Renal pelvis (tissue), 12 donors: Measurements from ENCODE around the gene AMBP. TPM values are rescaled to one million over a fixed set of nuclear protein-coding genes. Genes with fewer than 3 reads are reported as not detected.

Experiments used
- DNase-seq: peaks from one replicate; pipeline ENCODE4 v3.0.0-alpha.2; 2013
- long read RNA-seq, 16 experiments: transcript quantifications; one replicate each; lab custom pipeline, GENCODE V29; 2026
- polyA plus RNA-seq, 3 donors: library from polyadenylated mRNA; unstranded; fragments of 120-200 nt; gene quantifications; one replicate each; pipeline ENCODE4 v1.2.1, GENCODE V29; 2013; ENCODE audit not compliant: insufficient read length in 3 of 3

AMBP gene
- polyA plus RNA-seq, result 1 to 10 TPM; 1.5 to 2.2 (median 1.9) TPM
- long read RNA-seq, donor 1, partial matches to known transcripts, result 0 of 1 reads
- long read RNA-seq, donor 1, other reads (novel, unspliced or antisense), result 0 of 1 reads
- long read RNA-seq, donor 2, partial matches to known transcripts, result 0 of 1 reads
- long read RNA-seq, donor 2, other reads (novel, unspliced or antisense), result 0 of 1 reads
- long read RNA-seq, donor 3, result 0 reads
- long read RNA-seq, donor 4, partial matches to known transcripts, result 0 of 1 reads
- long read RNA-seq, donor 4, other reads (novel, unspliced or antisense), result 0 of 1 reads
- long read RNA-seq, donor 5, partial matches to known transcripts, result 0 of 1 reads
- long read RNA-seq, donor 5, other reads (novel, unspliced or antisense), result 0 of 1 reads
- long read RNA-seq, donor 6, result 0 reads
- long read RNA-seq, donor 7, partial matches to known transcripts, result 0 of 1 reads
- long read RNA-seq, donor 7, other reads (novel, unspliced or antisense), result 0 of 1 reads
- long read RNA-seq, donor 8, transcript AMBP-201 (10 exons, 1,434 nt), result major isoform, 8 of 14 reads
- long read RNA-seq, donor 8, partial matches to known transcripts, result 6 of 14 reads
- long read RNA-seq, donor 8, other reads (novel, unspliced or antisense), result 0 of 14 reads
- long read RNA-seq, donor 9, partial matches to known transcripts, result 0 of 1 reads
- long read RNA-seq, donor 9, other reads (novel, unspliced or antisense), result 0 of 1 reads
- long read RNA-seq, donor 10, partial matches to known transcripts, result 0 of 3 reads
- long read RNA-seq, donor 10, other reads (novel, unspliced or antisense), result 0 of 3 reads
- long read RNA-seq, donor 11, result 0 reads
- long read RNA-seq, donor 12, partial matches to known transcripts, result 0 of 2 reads
- long read RNA-seq, donor 12, other reads (novel, unspliced or antisense), result 0 of 2 reads
- long read RNA-seq, donor 13, result 0 reads
- long read RNA-seq, donor 14, result 0 reads
- long read RNA-seq, donor 15, transcript AMBP-201 (10 exons, 1,434 nt), result major isoform, 6 of 6 reads
- long read RNA-seq, donor 15, partial matches to known transcripts, result 0 of 6 reads
- long read RNA-seq, donor 15, other reads (novel, unspliced or antisense), result 0 of 6 reads
- long read RNA-seq, donor 16, partial matches to known transcripts, result 48 of 49 reads
- long read RNA-seq, donor 16, other reads (novel, unspliced or antisense), result 0 of 49 reads

GRCh38 chr9:114078021-114078780 lies at the start of gene AMBP:
Gene AMBP, minus strand, starts transcription at chr9:114078300. Its CDS starts 91 bp downstream, at chr9:114078209.
- DNase-seq, result no peak

- no peak for DNase-seq
Measured at GRCh38 chr9:114126247-114127060, 48.4 kb upstream of the AMBP start.

- DNase-seq, result no peak
Measured at GRCh38 chr9:114125476-114126013, 47.4 kb upstream of the AMBP start.

GRCh38 chr9:114124666-114125475 lies 46.8 kb upstream of the AMBP start:
- no peak for DNase-seq

GRCh38 chr9:114124138-114124537 lies 46.0 kb upstream of the AMBP start:
- DNase-seq, result no peak

DNA sequence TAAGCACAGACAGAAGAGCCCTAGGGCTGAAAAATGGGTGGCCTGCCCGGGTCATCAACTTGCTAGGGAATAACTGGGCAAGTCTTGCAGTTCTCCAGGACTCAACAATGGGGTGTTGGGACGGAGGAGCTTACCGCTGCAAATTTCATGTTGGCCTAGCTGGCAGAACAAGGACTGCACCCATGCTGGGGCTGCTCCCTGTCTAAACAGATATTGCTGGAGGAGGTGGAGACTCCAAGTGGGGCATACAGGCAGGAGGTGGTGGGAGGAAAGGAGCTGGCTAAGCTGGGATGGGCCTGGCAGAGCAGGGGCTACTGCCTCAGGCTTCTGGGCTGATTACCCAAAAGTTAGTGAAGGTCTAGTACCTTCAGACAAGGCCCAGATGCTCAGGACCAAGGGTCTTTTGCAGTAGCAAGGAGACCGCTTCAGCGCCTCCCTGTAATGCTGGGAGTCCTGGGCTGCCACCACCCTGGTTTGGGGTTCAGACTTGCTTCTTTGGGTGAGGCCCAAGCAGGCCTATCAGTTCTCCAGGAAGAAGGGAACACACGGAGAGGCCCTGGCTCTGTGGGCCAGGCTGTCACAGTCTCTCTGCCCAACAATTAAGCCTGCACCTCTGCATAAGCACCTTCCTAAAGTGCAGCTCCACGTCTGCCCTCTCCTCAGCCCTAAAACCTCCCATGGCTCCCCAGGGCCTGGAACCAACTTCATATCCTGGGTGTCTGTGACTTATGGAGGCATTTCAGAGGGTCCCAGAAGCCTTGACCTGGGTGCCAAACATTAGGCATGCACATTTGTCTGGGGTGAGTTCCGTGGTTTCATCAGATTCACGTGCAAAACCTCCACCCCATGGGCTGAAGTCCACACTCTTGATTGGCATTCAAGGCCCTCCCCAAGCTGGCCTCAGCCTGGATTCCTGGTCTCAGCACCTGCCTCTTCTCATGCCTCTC lies 45.2 kb upstream of the AMBP start:
- no peak for DNase-seq

GRCh38 chr9:114122136-114123027 lies 44.3 kb upstream of the AMBP start:
- DNase-seq, result no peak

GRCh38 chr9:114121227-114122135 lies 43.4 kb upstream of the AMBP start:
- no peak for DNase-seq

- DNase-seq, result no peak
Measured at GRCh38 chr9:114120192-114121014, 42.3 kb upstream of the AMBP start.

GRCh38 chr9:114119242-114120191 lies 41.4 kb upstream of the AMBP start:
- DNase-seq, result no peak

DNA sequence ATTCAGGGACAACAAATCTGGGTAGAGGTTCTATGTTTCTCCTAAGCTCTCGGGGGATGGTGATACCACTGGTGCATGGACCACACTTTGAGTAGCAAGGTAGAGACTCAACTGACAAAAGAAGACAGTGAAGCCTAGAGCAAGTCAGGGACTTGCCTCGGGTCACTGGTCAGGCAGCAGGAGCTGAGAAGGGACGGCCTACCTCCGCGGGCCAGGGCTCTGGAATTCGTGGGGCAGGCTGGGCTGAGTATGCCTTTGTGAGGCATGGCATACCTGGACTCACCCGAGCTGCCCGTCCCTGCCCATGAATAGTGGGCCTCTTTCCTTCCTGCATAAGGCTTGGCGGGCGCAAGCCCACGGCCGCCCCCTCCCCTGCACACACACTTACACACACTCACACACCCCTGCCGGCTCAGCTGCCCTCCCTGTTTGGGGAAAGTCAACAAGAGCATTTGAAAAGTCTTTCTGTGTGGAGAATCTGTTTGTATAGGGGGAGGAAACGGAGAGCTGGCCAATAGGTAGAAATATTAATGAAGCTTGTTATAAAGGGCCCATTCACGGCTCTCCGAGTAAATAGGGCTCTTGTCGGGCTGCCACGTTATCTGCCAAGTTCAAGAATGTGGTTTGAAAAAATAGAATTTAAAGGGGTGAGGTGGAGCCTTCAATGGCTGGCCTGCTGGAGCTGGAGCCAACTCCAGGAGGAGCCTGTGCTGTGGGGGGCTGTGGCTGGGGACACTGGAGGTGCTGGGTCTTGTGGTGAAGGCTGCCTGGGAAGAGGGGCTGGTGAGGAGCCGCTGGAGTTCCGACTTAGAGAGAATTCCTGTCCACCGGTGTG lies 40.1 kb upstream of the AMBP start:
- DNase-seq, result no peak

DNA sequence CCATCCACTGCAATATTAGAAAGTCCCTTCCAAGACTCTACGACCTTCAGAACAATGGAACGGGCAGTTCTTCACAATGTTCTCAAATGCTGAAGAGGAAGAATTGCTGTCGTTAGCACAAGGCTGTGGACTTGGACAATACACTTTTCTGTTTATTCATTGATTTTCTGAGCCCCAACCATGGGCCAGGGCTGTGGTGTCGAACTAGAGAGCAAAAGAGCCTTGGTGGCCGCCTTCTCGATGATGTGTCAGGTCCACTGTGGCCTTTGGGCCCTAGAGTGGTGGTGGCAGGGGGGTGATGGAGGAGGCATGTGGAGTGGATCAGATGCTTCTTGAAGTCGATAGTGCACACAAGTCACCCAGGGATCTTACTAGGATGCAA lies 39.5 kb upstream of the AMBP start:
- DNase-seq, result no peak
